Smooth muscle cell of trachea (primary cell): ENCODE data around the gene ZBTB8OS. TPM values are rescaled to one million over a fixed set of nuclear protein-coding genes. Genes with fewer than 3 reads are reported as not detected.

Source experiments
- total RNA-seq: library from RNA; depleted of rRNA; stranded (reverse); fragments of >200 nt; gene quantifications from 2 replicates; pipeline ENCODE4 v1.2.1, GENCODE V29; 2014

The ZBTB8OS gene
- total RNA-seq: 29.9 and 40.6 TPM in 2 replicates

GRCh38 chr1:32650248-32650751 lies at the start of gene ZBTB8OS:
TSS of gene ZBTB8OS (minus strand) at chr1:32650550. CDS start at chr1:32650529, 21 bp downstream.

DNA sequence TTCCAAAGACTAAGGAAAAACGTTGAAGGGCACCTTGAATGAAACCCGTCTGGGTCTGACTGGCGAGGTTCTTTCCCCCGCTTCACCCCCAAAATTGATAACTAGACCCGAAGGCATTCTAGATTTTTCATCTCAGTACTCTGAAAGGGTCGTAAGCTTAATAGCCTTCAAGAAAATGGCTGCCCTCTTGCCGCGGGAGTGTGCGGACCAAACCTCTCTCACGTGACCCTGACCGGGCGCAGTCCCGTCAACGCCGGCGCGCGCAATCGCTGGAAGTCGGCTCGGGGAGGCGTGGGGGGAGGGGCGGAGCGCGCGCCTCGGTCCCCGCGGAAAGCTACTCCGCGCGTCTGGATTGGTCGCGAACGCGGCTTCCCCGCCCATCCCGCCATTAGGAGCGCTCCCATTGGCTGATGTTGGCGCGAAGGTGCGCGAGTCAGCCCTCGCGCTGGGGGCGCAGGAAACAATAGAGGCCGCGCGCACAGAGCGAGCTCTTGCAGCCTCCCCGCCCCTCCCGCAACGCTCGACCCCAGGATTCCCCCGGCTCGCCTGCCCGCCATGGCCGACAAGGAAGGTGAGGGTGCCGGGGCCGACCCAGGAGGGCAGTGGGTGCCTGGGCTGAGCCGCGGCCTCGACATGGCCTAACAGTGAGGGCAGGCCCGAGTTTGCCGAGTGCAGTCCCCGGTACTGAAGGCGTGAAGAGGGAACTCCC lies 556 bp upstream of the ZBTB8OS start, which contains the start of gene RBBP4:
RBBP4 (plus strand) TSS at position 457 of the 709 bp plus-strand sequence; CDS start at position 556, 99 bp downstream.

Other genes with a start within 250 kb of the ZBTB8OS start
- not detected in 2 replicates for gene ZBTB8B, start 185.5 kb downstream of the ZBTB8OS start, total RNA-seq
- 7.1 and 9.2 TPM in 2 replicates for gene ZBTB8A, start 111.1 kb downstream of the ZBTB8OS start, total RNA-seq
- gene RBBP4, start 658 bp upstream of the ZBTB8OS start, total RNA-seq: 99.9 and 130 TPM in 2 replicates
- gene SYNC, start 52.2 kb upstream of the ZBTB8OS start, total RNA-seq: 67.1 and 136 TPM in 2 replicates
- 139 and 154 TPM in 2 replicates for gene YARS1, start 166.8 kb upstream of the ZBTB8OS start, total RNA-seq
- gene S100PBP, start 167.1 kb upstream of the ZBTB8OS start, total RNA-seq: 29.9 and 70.5 TPM in 2 replicates
- 0.87 and 3.6 TPM in 2 replicates for gene FNDC5, start 220.4 kb upstream of the ZBTB8OS start, total RNA-seq
- gene HPCA, start 235.9 kb upstream of the ZBTB8OS start, total RNA-seq: not detected in 2 replicates